Measurements from ENCODE around the gene VEZT. TPM values are rescaled to one million over a fixed set of nuclear protein-coding genes. Genes with fewer than 3 reads are reported as not detected.
"Not testable (repeated sequence)": the region's sequence is repeated elsewhere in the genome, so short reads cannot be mapped to it uniquely, and the experiment has no call there.

VEZT gene
- total RNA-seq, 1 donor from 2014 or later = 59.0 TPM

DNA sequence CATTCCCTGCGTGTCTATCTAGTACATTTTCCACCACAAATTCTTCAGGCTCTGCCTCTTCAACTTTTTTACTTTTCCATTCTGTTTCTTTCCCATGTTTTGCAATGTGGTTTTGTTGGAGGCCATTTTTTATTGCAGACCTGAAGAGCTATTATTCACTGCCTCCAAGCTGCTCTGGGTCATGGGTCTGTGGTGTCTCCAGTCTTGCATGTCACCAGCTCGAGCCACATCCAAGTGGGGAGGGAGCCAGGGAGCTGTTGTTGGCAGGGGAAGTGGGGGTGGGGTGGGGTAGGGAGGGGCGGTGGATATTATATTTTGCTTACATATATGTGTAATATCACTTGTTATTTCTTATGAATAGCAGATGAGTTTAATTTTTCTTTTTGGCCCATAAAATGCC, 69.1 kb downstream of the VEZT start:
- intact Hi-C loops (cut with micrococcal nuclease) = no loop called here
- ATAC-seq (peak; percentile 68), DNase-seq (peak; percentile 34)

DNA sequence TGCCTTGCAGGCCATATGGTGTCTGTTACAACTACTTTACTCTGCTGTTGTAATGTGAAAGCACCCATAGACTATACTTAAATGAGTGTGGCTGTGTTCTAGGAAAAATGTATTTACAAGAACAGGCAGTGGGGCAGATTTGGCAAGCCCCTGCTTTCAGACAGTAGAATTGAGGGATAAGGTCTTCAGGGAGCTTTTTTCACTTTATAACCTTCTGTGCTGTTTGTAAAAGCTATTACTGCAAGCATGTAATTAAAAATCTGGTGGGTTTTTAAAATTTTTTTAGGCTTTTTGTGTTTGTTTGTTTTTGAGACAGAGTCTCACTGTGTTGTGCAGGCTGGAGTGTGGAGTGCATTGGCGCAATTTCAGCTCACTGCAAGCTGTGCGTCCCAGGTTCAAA, 73.9 kb downstream of the VEZT start:
- intact Hi-C loops (cut with micrococcal nuclease) = no loop called here
- DNase-seq (no peak), ATAC-seq (no peak)

- intact Hi-C loops (cut with micrococcal nuclease) = no loop called here
- ATAC-seq (no peak), DNase-seq (no peak)
Observed at GRCh38 chr12:95298916-95299315, 81.3 kb downstream of the VEZT start.

DNA sequence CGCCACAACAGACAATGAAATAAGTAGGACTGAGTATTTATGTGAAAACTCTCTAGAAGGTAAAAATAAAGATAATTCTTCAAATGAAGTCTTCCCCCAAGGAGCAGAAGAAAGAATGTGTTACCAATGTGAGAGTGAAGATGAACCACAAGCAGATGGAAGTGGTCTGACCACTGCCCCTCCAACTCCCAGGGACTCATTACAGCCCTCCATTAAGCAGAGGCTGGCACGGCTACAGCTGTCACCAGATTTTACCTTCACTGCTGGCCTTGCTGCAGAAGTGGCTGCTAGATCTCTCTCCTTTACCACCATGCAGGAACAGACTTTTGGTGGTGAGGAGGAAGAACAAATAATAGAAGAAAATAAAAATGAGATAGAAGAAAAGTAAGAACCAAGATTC, 82.7 kb downstream of the VEZT start:
- ATAC-seq (no peak), DNase-seq (no peak)
- intact Hi-C loops (cut with micrococcal nuclease) = no loop called here

- no peak for ATAC-seq
- no peak for DNase-seq
- intact Hi-C loops (cut with micrococcal nuclease) = no loop called here
Observed at GRCh38 chr12:95303476-95303875, 85.9 kb downstream of the VEZT start.

GRCh38 chr12:95304673-95305198, 87.1 kb downstream of the VEZT start:
- no peak for DNase-seq
- intact Hi-C loops (cut with micrococcal nuclease) = no loop called here
- ATAC-seq = no peak

GRCh38 chr12:95312656-95313055, 95.0 kb downstream of the VEZT start:
- no peak for DNase-seq
- intact Hi-C loops (cut with micrococcal nuclease) = no loop called here

GRCh38 chr12:95314756-95315155, 97.1 kb downstream of the VEZT start:
- intact Hi-C loops (cut with micrococcal nuclease); ATAC-seq; DNase-seq: not testable (repeated sequence)

More at GRCh38 chr12:95312656-95313055, 95.0 kb downstream of the VEZT start:
- no peak for ATAC-seq

GRCh38 chr12:95316798-95317197, 99.2 kb downstream of the VEZT start:
- DNase-seq (no peak), ATAC-seq (no peak)
- intact Hi-C loops (cut with micrococcal nuclease) = no loop called here

- DNase-seq (no peak), ATAC-seq (no peak)
- intact Hi-C loops (cut with micrococcal nuclease) = no loop called here
Observed at GRCh38 chr12:95318071-95318545, 100.5 kb downstream of the VEZT start.

- DNase-seq = no peak
- intact Hi-C loops (cut with micrococcal nuclease) = no loop called here
- ATAC-seq = no peak
Observed at GRCh38 chr12:95319694-95320331, 102.2 kb downstream of the VEZT start.

- ATAC-seq (no peak), DNase-seq (no peak)
- intact Hi-C loops (cut with micrococcal nuclease) = no loop called here
Observed at GRCh38 chr12:95321516-95322246, 104.1 kb downstream of the VEZT start.

DNA sequence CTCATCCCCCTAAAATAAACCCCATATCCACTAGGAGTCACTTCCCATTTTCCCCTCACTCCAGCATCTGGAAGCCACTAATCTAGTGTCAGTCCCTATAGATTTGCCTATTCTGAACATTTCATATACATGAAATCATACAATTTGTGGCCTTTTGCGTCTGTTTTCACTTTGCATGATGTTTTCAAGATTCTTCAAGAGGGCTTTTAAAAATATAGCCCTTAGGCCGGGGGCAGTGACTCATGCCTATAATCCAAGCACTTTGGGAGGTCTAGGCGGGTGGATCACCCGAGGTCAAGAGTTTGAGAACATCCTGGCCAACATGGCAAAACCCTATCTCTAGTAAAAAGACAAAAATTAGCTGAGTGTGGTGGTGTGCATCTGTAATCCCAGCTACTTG, 104.7 kb downstream of the VEZT start:
- intact Hi-C loops (cut with micrococcal nuclease) = no loop called here
- no peak for ATAC-seq
- no peak for DNase-seq

- intact Hi-C loops (cut with micrococcal nuclease) = no loop called here
- DNase-seq (no peak), ATAC-seq (no peak)
Observed at GRCh38 chr12:95323212-95323611, 105.6 kb downstream of the VEZT start.

GRCh38 chr12:95324246-95324645, 106.6 kb downstream of the VEZT start:
- DNase-seq; ATAC-seq; intact Hi-C loops (cut with micrococcal nuclease): not testable (repeated sequence)

- DNase-seq (no peak), ATAC-seq (no peak)
- intact Hi-C loops (cut with micrococcal nuclease) = no loop called here
Observed at GRCh38 chr12:95325501-95325900, 107.9 kb downstream of the VEZT start.

DNA sequence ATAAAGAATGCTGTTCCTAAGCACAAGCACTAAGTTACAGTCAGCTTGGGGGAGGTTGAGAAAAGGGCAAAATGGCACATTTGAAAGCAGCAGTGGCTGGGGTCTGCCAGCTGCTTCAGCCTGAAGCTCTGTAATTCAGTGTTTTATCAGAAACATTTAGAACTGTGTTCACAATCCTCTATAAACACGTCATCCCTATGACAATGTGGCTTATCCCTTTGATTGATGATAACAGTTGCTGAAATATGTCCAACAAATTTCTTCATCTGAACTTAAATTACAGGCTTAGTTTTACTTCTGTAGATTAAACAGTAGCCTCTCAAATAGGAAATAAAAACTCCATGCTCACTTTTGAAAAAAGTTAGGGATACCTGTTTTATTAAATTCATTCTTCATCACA, 108.8 kb downstream of the VEZT start:
- DNase-seq = no peak
- no peak for ATAC-seq
- intact Hi-C loops (cut with micrococcal nuclease) = no loop called here

GRCh38 chr12:95326855-95327254, 109.2 kb downstream of the VEZT start:
- no peak for DNase-seq
- intact Hi-C loops (cut with micrococcal nuclease) = no loop called here
- ATAC-seq = no peak

GRCh38 chr12:95328708-95329107, 111.1 kb downstream of the VEZT start:
- intact Hi-C loops (cut with micrococcal nuclease) = no loop called here
- ATAC-seq (no peak), DNase-seq (no peak)

- intact Hi-C loops (cut with micrococcal nuclease) = loop anchor here (2.0 to 10.0 kb wide), 2 partner anchors 199 to 219 kb away; no protein-coding TSS in a partner anchor
- no peak for ATAC-seq
Observed at GRCh38 chr12:95335948-95336347, 118.3 kb downstream of the VEZT start.

More at GRCh38 chr12:95335948-95336347, 118.3 kb downstream of the VEZT start:
- no peak for DNase-seq
